Subcutaneous adipose tissue (tissue), 4 donors: ENCODE results near the gene OPALIN. TPM values are rescaled to one million over a fixed set of nuclear protein-coding genes. Genes with fewer than 3 reads are reported as not detected.

Experiments
- CTCF ChIP-seq: fragments of 450-650 bp; IDR thresholded peaks from one replicate; pipeline ENCODE4 v1.5.1; 2016; ENCODE audit warnings: low read depth, mild to moderate bottlenecking, control low read depth, antibody characterized with exemption, moderate library complexity
- total RNA-seq, 4 donors: library from RNA; depleted of rRNA; stranded (reverse); fragments of >200 nt; gene quantifications; one replicate each; pipeline ENCODE4 v1.1.0, GENCODE V29; 2016

Gene OPALIN
- total RNA-seq, 4 donors from 2014 or later, result not detected

- TF ChIP-seq CTCF, result no peak
These were observed 22.0 kb upstream of the OPALIN start for GRCh38 chr10:96380821-96381220.

GRCh38 chr10:96379758-96380157 is 21.0 kb upstream of the OPALIN start:
- TF ChIP-seq CTCF, result no peak

GRCh38 chr10:96378741-96379140 is 19.9 kb upstream of the OPALIN start:
- TF ChIP-seq CTCF, result no peak

GRCh38 chr10:96377816-96378294 is 19.1 kb upstream of the OPALIN start:
- TF ChIP-seq CTCF, result no peak

GRCh38 chr10:96376483-96376882 is 17.7 kb upstream of the OPALIN start:
- no peak for TF ChIP-seq CTCF

GRCh38 chr10:96374985-96375830 is 16.4 kb upstream of the OPALIN start:
- TF ChIP-seq CTCF, result no peak

GRCh38 chr10:96374639-96374984 is 15.8 kb upstream of the OPALIN start:
- no peak for TF ChIP-seq CTCF
